ENCODE measurements around the gene TXNRD2. TPM values are rescaled to one million over a fixed set of nuclear protein-coding genes. Genes with fewer than 3 reads are reported as not detected.
A peak's percentile ranks its signal among the peaks of the same experiment; 100 is the strongest.
"Not testable (repeated sequence)": the region's sequence is repeated elsewhere in the genome, so short reads cannot be mapped to it uniquely, and the experiment has no call there.

TXNRD2 gene
- total RNA-seq, 1 experiment from 2014 or later: 39.5 TPM

GRCh38 chr22:19923914-19924513 is 17.6 kb downstream of the TXNRD2 start:
- DNase-seq (ENCODE audit: low read depth): no peak

DNA sequence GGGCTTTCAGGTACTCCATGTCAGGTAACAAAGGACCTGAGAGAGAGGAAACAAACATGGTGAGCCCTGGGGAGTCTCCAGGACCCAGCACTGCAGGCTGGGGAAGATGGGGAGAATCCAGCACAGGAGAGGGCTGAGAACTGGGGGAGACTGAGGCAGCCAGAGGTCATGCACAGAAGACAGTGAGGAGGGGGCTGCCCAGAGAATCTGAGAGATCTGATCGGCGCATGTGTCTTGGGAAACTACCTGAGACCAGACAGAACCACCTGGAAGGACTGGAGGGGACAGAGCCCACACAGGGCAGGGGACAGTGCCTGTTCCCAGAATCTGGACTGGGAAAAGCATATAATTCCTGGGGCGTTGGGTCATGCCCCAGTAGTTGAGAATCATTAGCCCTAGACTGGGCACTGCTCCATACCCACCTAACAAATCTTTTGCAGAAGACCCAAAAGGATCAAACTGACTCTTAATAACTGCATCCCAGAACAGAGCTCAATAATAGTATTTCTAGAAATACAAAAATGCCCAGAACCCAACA is 20.0 kb downstream of the TXNRD2 start:
- no peak for DNase-seq (ENCODE audit: low read depth)

GRCh38 chr22:19919701-19920363 is 21.8 kb downstream of the TXNRD2 start:
- no peak for DNase-seq (ENCODE audit: low read depth)

GRCh38 chr22:19918332-19919106 is 23.1 kb downstream of the TXNRD2 start:
- no peak for DNase-seq (ENCODE audit: low read depth)

DNA sequence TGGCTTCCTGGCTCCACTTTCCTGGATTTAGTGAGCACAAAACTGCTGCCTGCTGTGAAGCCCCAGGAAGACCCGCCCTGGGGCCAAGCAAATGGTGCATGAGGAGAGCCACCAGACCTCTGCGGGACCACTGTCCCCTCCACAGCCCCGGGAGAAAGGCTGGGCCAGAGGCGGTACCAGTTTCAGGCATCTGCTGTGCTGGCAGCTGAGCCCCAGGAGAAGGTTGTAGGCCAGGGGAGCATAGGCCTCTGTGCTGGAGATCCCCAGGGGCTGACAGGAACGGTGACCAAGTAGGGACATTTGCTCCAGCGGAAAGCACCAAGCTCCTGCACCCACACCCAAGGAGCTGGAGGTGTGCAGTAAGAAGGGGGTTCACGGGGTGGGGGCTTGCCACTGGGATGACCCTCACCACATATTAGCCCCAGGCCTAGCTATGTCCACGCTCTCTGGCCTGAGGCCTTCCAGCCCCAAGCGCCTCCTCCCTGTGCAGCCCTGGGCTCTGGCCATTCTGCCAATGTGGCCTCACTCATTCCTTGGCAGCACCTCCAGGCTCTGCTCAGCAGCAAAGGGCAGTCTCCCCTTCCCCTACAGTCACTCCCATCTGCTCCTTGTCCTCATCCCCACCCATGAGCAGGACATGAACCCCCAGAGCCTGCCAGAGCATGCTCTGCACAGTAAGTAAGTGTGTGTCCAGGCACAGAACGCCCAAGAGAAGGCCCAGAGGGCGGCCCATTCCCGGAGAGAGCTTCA is 24.1 kb downstream of the TXNRD2 start:
- DNase-seq (ENCODE audit: low read depth): no peak

- DNase-seq (ENCODE audit: low read depth): no peak
Observed at GRCh38 chr22:19916941-19917340, 24.7 kb downstream of the TXNRD2 start.

DNA sequence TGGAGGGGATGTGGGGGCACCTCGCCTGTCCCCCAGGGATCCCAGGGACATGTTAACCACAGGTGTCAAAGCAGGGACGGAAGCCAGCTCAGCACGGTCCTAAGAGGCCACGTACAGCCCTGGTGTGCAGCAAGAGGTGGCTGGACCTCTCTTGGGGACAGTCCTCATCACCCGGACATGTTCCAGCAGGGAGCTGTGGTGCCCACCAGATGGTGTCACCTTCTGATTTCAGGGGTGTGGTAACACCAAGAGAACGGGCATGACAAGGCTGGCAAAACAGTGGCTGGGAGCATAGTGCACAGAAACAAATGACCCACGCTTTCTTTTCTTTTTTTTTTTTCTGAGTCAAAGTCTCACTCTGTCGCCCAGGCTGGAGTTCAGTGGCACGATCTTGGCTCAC is 25.6 kb downstream of the TXNRD2 start:
- DNase-seq (ENCODE audit: low read depth): no peak

DNA sequence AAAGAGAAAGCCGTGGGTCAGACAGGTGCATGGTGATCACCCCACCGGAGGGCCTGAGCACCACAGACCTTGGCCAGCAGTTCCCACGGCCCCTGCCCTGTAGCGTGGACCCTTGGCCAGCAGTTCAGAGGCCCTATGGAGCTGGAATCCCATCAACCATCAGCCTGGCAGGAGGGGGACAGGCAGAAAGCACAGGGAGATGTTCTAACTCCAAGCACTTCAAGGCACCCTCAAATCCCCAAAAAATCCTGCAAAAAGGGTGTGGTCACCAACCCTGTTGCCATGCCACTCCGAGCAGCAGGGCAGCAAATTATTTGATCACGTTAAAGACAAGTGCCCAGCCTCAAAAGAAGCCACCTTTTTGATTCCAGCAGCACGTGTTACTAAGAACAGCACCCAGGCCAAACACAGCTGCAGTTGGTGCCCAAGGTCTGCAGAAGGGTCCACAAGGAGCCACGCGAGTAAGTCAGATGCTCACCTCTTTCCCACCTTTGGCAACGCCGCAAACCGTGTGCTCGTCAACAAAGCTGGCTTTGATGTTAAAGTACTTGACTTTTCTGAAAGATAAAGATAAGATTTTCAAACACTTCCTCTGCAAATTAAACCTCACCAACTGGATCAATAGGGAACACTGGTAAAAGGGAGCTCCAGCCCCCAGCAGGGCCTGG is 26.2 kb downstream of the TXNRD2 start:
- DNase-seq (ENCODE audit: low read depth): no peak

DNA sequence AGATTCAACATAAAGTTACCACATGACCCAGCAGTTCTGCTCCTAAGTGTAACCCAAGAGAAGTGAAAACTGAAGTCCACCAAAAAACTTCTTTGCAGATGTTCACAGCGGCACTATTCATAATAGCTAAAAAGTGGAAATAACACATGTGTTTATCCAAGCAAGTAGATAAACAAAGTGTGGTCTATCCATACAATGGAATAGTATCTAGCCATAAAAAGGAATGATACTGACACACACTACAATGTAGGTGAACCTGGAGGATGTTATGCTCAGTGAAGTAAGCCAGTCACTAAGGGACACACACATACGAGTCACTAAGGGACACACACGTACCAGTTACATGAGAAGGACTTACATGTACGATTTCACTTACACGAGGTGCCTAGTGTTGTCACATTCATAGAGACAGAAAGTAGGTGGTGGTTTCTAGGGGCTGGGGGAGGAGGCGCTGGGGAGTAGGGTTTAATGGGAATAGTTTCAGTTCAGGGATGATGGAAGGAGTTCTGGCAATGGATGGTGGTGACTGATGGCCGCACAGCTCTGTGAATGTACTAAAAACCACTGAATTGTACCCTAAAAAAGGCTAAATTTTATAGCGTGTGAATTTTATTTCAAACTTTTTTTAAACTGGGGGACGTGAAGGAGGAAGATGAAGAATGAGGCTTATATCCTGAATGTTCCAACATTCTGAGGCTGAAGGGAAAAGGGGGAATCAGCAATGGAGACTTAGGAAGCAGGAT is 27.2 kb downstream of the TXNRD2 start:
- DNase-seq (ENCODE audit: low read depth): no peak

DNA sequence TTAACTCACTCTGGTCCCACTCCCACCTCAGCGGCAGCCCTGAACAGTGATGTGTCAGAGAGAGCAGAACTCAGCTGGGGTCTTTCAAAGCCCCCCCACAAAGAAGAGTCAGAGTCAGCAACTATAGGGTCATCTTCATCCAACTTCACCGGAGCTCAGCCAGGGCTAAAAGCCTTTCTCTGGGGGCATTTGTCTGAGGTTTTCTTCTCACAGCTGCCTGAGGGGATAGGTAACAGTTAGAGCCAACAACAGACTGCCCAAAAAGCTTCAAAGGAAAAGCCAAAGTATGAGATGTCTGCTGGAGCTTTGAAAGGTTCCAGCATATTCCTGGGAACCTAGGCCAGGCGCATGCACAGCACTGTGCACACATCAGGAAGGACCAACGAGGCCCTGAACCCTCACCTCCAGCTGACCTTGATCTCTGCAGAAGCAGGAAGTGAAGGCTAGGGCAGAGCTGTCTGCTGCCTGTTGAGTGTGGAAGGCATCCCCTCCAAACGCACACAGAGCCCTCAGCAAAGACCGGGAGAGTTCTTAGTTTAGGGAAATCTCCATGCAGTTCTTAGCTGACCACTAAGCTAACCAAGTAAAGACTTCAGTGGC is 28.2 kb downstream of the TXNRD2 start:
- no peak for DNase-seq (ENCODE audit: low read depth)

- DNase-seq (ENCODE audit: low read depth): peak; percentile 34
Observed at GRCh38 chr22:19912271-19912999, 29.2 kb downstream of the TXNRD2 start.

DNA sequence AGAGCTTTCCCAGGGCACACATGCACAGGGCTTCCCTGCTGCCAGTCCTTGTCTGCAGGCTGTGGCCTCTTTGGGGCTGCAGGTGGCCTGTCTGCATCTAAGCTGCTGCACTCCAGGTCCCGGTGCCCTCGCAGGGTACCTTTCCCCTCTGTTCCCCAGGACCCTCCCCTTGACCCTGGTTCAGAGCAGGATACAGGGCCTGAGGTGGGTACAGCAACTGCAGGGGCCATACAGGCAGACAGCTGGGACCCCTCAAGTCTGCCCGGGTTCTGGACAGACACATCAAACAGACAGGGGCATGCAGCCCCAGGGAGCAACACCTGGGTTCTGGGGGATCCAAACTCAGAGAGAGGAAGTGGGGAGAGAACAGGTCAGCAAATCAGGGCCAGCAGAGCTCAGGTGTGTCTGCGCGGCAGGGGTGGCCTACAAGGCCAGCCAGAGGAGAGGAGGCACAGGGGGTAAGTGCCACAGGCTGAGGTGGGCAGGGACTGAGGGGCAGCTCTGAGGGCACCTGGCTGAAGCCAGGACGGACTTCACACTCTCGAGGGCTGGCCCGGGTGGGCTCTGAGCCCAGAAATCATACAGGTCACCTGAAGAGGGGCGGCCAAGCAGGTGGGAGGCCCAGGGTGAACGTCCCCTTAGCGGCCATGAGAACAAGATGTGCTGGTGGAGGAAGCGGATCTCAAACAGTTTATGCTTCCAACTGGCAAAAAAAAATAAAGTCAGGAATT is 29.9 kb downstream of the TXNRD2 start:
- DNase-seq (ENCODE audit: low read depth): no peak

DNA sequence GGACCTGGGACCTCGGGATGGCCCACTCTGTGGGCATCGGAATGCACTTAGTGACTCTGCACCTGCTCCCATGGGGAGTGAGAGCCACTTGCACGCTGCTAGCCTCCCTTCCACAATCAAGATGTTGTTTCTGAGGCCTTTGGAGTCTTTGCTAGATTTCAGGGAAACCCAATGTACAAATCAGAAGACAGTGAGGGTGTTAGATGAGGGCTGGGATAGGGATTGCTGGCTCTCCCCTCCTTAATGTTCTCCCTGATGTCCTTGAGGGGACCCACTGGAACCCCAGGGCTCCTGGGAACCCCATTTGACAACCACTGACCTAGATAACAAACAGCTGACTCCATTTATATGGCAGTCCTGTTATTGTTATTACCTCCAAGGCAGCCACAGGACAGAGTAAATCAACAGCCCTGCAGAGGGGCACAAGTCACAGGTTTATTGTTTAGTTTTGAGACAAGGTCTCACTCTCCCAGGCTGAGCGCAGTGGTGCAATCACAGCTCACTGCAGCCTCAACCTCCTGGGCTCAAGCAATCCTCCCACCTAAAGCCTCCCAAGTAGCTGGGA is 31.4 kb downstream of the TXNRD2 start:
- no peak for DNase-seq (ENCODE audit: low read depth)

DNA sequence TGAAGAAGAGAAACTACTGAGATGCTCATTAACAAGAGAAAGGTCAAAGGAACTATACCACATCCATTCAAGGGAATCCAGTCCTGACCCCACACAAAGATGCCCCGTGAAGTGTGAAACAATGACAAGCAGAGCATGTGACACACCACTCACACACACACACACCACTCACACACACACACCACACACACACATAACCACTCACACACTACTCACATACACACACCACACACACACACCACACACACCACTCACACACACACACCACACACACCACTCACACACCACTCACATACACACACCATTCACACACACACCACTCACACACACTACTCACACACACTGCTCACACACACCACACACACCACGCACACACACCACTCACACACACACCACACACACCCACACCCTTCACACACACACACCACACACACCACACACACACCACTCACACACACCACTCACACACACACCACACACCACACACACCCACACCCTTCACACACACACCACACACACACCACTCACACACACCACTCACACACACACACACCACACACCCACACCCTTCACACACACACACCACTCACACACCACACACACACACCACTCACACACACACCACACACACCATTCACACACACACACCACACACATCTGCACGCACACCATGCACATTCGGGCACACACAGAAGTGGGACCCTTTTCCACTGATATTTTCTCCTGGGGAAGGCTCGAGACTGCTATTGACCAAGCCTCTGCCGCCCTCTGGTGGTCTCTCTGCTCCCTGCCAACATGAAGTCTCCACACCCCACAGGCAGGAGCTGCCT is 32.1 kb downstream of the TXNRD2 start:
- peak; percentile 73 for DNase-seq (ENCODE audit: low read depth)

DNA sequence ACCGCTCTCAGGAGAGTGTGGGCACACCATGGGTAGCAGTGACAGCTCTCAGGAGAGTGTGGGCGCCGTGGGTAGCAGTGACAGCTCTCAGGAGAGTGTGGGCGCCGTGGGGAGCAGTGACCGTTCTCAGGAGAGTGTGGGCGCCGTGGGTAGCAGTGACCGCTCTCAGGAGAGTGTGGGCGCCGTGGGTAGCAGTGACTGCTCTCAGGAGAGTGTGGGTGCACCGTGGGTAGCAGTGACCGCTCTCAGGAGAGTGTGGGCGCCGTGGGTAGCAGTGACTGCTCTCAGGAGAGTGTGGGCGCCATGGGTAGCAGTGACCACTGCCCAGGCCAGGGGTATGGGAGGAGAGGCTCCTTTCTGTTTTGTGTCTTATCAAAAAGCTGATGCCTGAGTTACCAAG is 33.7 kb downstream of the TXNRD2 start:
- DNase-seq (ENCODE audit: low read depth): not testable (repeated sequence)

DNA sequence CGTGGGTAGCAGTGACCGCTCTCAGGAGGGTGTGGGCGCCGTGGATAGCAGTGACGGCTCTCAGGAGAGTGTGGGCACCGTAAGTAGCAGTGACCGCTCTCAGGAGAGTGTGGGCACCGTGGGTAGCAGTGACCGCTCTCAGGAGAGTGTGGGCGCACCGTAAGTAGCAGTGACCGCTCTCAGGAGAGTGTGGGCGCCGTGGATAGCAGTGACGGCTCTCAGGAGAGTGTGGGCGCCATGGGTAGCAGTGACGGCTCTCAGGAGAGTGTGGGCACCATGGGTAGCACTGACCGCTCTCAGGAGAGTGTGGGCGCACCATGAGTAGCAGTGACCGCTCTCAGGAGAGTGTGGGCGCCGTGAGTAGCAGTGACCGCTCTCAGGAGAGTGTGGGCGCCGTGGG is 34.8 kb downstream of the TXNRD2 start:
- DNase-seq (ENCODE audit: low read depth): not testable (repeated sequence)
